WTC11 (cell line): ENCODE results near the gene EEF1AKMT3. TPM values are rescaled to one million over a fixed set of nuclear protein-coding genes. Genes with fewer than 3 reads are reported as not detected.

ENCODE experiments used
- ATAC-seq: fragments of 200-7000 bp; cut with Tn5 transposase; 2 replicates; pipeline ENCODE4 v1.10.0; 2021; ENCODE audit warnings: mild to moderate bottlenecking, moderate library complexity
- CTCF ChIA-PET: fragments of 300-600 bp; sonication (Branson Sonifier 250); formaldehyde crosslinking; loops from one replicate; lab custom pipeline; 2021; ENCODE audit warnings: antibody characterized with exemption; lab: Charles Lee
- POLR2A ChIA-PET: fragments of 350-600 bp; sonication (Branson Sonifier 250); formaldehyde crosslinking; loops from one replicate; lab custom pipeline; 2021; ENCODE audit warnings: antibody characterized with exemption; lab: Charles Lee
- DNase-seq: peaks from one replicate; pipeline ENCODE4 v3.0.0; 2021; ENCODE audit warnings: low spot score
- H3K27ac Mint-ChIP-seq: 2 replicates; pipeline ENCODE4 v1.8.0; 2021; ENCODE audit warnings: mixed read lengths
- H3K27me3 Mint-ChIP-seq: 2 replicates; pipeline ENCODE4 v1.8.0; 2021; ENCODE audit warnings: low read depth, mild to moderate bottlenecking, moderate library complexity, mixed read lengths
- H3K36me3 Mint-ChIP-seq: 2 replicates; pipeline ENCODE4 v1.8.0; 2021; ENCODE audit warnings: mixed read lengths
- H3K4me1 Mint-ChIP-seq: 2 replicates; pipeline ENCODE4 v1.8.0; 2022; ENCODE audit warnings: mixed read lengths
- H3K4me3 Mint-ChIP-seq: 2 replicates; pipeline ENCODE4 v1.8.0; 2021; ENCODE audit warnings: mild to moderate bottlenecking, moderate library complexity, mixed read lengths
- H3K9me3 Mint-ChIP-seq: 2 replicates; pipeline ENCODE4 v1.8.0; 2021; ENCODE audit warnings: mixed read lengths
- CBFB ChIP-seq: sonication (generic); formaldehyde crosslinking; IDR thresholded peaks from 2 replicates; pipeline ENCODE4 v1.8.1; 2022; ENCODE audit warnings: mild to moderate bottlenecking, low read depth, missing genetic modification reagents
- CDX4 ChIP-seq: fragments of 250-450 bp; sonication (Bioruptor Pico); IDR thresholded peaks from 2 replicates; pipeline ENCODE4 v1.9.0; 2021; ENCODE audit warnings: moderate library complexity, mild to moderate bottlenecking, inconsistent platforms, borderline replicate concordance
- E2F5 ChIP-seq: sonication (generic); formaldehyde crosslinking; IDR thresholded peaks from 2 replicates; pipeline ENCODE4 v1.8.1; 2022; ENCODE audit warnings: mild to moderate bottlenecking, moderate library complexity, missing genetic modification reagents
- ESRRA ChIP-seq: sonication (generic); formaldehyde crosslinking; IDR thresholded peaks from 2 replicates; pipeline ENCODE4 v1.8.1; 2022; ENCODE audit warnings: mild to moderate bottlenecking, missing genetic modification reagents, borderline replicate concordance
- ETV6 ChIP-seq: sonication (generic); formaldehyde crosslinking; IDR thresholded peaks from 2 replicates; pipeline ENCODE4 v1.8.1; 2022; ENCODE audit warnings: mild to moderate bottlenecking, missing genetic modification reagents
- GTF2I ChIP-seq: fragments of 250-450 bp; sonication (Bioruptor Pico); conservative IDR thresholded peaks from 2 replicates; pipeline ENCODE4 v1.4.0; 2021; ENCODE audit warnings: mild to moderate bottlenecking
- IRF1 ChIP-seq: sonication (generic); formaldehyde crosslinking; IDR thresholded peaks from 2 replicates; pipeline ENCODE4 v1.8.0; 2023; ENCODE audit warnings: missing genetic modification reagents
- NFATC4 ChIP-seq: fragments of 250-450 bp; sonication (Bioruptor Pico); IDR thresholded peaks from 2 replicates; pipeline ENCODE4 v1.9.0; 2021; ENCODE audit warnings: mild to moderate bottlenecking
- NR1H2 ChIP-seq: sonication (generic); formaldehyde crosslinking; IDR thresholded peaks from 2 replicates; pipeline ENCODE4 v1.9.0; 2021; ENCODE audit warnings: mild to moderate bottlenecking, moderate library complexity, missing genetic modification reagents
- OVOL2 ChIP-seq: fragments of 250-450 bp; sonication (Bioruptor Pico); IDR thresholded peaks from 2 replicates; pipeline ENCODE4 v1.9.0; 2021; ENCODE audit warnings: mild to moderate bottlenecking, borderline replicate concordance
- PREB ChIP-seq: sonication (generic); formaldehyde crosslinking; IDR thresholded peaks from 2 replicates; pipeline ENCODE4 v1.8.1; 2022; ENCODE audit warnings: mild to moderate bottlenecking, missing genetic modification reagents, moderate library complexity, borderline replicate concordance
- PRRX2 ChIP-seq: fragments of 250-450 bp; sonication (Bioruptor Pico); IDR thresholded peaks from 2 replicates; pipeline ENCODE4 v1.8.0; 2021; ENCODE audit warnings: mild to moderate bottlenecking
- RELA ChIP-seq: sonication (generic); formaldehyde crosslinking; IDR thresholded peaks from 2 replicates; pipeline ENCODE4 v1.8.1; 2022; ENCODE audit warnings: missing genetic modification reagents, mild to moderate bottlenecking, borderline replicate concordance
- RORB ChIP-seq: fragments of 250-450 bp; sonication (Bioruptor Pico); IDR thresholded peaks from 2 replicates; pipeline ENCODE4 v1.9.0; 2021; ENCODE audit warnings: mild to moderate bottlenecking
- SOX15 ChIP-seq: fragments of 250-450 bp; sonication (Bioruptor Pico); IDR thresholded peaks from 2 replicates; pipeline ENCODE4 v1.9.0; 2021; ENCODE audit warnings: mild to moderate bottlenecking
- STAT6 ChIP-seq: sonication (generic); formaldehyde crosslinking; conservative IDR thresholded peaks from 2 replicates; pipeline ENCODE4 v1.8.1; 2023; ENCODE audit warnings: mild to moderate bottlenecking, low read depth, missing genetic modification reagents, moderate library complexity
- TEAD1 ChIP-seq: sonication (generic); formaldehyde crosslinking; IDR thresholded peaks from 2 replicates; pipeline ENCODE4 v1.8.0; 2022; ENCODE audit warnings: mild to moderate bottlenecking, missing genetic modification reagents
- TP53 ChIP-seq: sonication (generic); formaldehyde crosslinking; IDR thresholded peaks from 2 replicates; pipeline ENCODE4 v1.8.1; 2023; ENCODE audit warnings: mild to moderate bottlenecking, missing genetic modification reagents
- ZBTB21 ChIP-seq: sonication (generic); formaldehyde crosslinking; IDR thresholded peaks from 2 replicates; pipeline ENCODE4 v1.8.1; 2023; ENCODE audit warnings: mild to moderate bottlenecking, missing genetic modification reagents, borderline replicate concordance
- ZNF263 ChIP-seq: sonication (generic); formaldehyde crosslinking; IDR thresholded peaks from 2 replicates; pipeline ENCODE4 v1.8.1; 2022; ENCODE audit warnings: low read depth, mild to moderate bottlenecking, moderate library complexity, missing genetic modification reagents
- ZNF425 ChIP-seq: fragments of 250-450 bp; sonication (Bioruptor Pico); conservative IDR thresholded peaks from 2 replicates; pipeline ENCODE4 v1.9.0; 2021; ENCODE audit warnings: mild to moderate bottlenecking
- ZNF532 ChIP-seq: fragments of 250-450 bp; sonication (Bioruptor Pico); IDR thresholded peaks from 2 replicates; pipeline ENCODE4 v1.9.0; 2021; ENCODE audit warnings: mild to moderate bottlenecking, borderline replicate concordance
- ZNF671 ChIP-seq: fragments of 250-450 bp; sonication (Bioruptor Pico); IDR thresholded peaks from 2 replicates; pipeline ENCODE4 v1.8.0; 2021; ENCODE audit warnings: mild to moderate bottlenecking
- total RNA-seq: library from RNA; stranded (reverse); gene quantifications from 3 replicates; pipeline ENCODE4 v1.2.3, GENCODE V29; 2021

The EEF1AKMT3 gene
- total RNA-seq, 1 experiment from 2014 or later = 3.2 TPM

GRCh38 chr12:57783861-57784260 is 11.4 kb downstream of the EEF1AKMT3 start:
- POLR2A ChIA-PET = no interaction called here
- Mint-ChIP-seq H3K4me3 (peak overlapping the region; percentile 63), H3K27me3 (no peaks in the 10 kb centered on the region), H3K4me1 (peaks cover 4% of the 10 kb centered on the region; the same call in 1 of the 2 replicates), H3K9me3 (no peaks in the 10 kb centered on the region), H3K36me3 (peaks cover 35% of the 10 kb centered on the region), H3K27ac (no peak overlapping the region)
- TF ChIP-seq ZBTB21 (CRISPR knock-in tag) (no peak), ZNF532 (no peak), CBFB (CRISPR knock-in tag) (no peak), ESRRA (CRISPR knock-in tag) (no peak), RORB (CRISPR knock-in tag) (no peak), OVOL2 (CRISPR knock-in tag) (no peak), ETV6 (no peak), STAT6 (CRISPR knock-in tag) (no peak), TP53 (CRISPR knock-in tag) (no peak), PRRX2 (CRISPR knock-in tag) (no peak), SOX15 (CRISPR knock-in tag) (no peak), ZNF263 (CRISPR knock-in tag) (no peak), NR1H2 (CRISPR knock-in tag) (no peak)
- CTCF ChIA-PET = interaction anchor here (1.0 to 1.7 kb wide), 3 partner anchors 24 to 31 kb away, joined by 6 to 13 read pairs (median 8); no protein-coding TSS in a partner anchor
- no peak for DNase-seq
- ATAC-seq = no peak

GRCh38 chr12:57793920-57794319 is 21.5 kb downstream of the EEF1AKMT3 start:
- peaks cover 57% of the 10 kb centered on the region for H3K36me3 Mint-ChIP-seq
- CTCF ChIA-PET = interaction anchor here (1.0 to 2.2 kb wide), 3 partner anchors 9 to 37 kb away, joined by 3 to 10 read pairs (median 4); no protein-coding TSS in a partner anchor
- no peak for TF ChIP-seq PREB (CRISPR knock-in tag)
- no peak for TF ChIP-seq CDX4 (CRISPR knock-in tag)
- no peak for TF ChIP-seq E2F5 (CRISPR knock-in tag)
- no peak for TF ChIP-seq NFATC4
- no peak for TF ChIP-seq ZNF425 (CRISPR knock-in tag)
- TF ChIP-seq RELA (CRISPR knock-in tag) = no peak
- TF ChIP-seq ZNF671 (CRISPR knock-in tag) = no peak
- no peak for TF ChIP-seq GTF2I (CRISPR knock-in tag)
- TF ChIP-seq IRF1 (CRISPR knock-in tag) = no peak
- TF ChIP-seq TEAD1 (CRISPR knock-in tag) = no peak

More at GRCh38 chr12:57793920-57794319, 21.5 kb downstream of the EEF1AKMT3 start:
- H3K27me3 Mint-ChIP-seq = no peaks in the 10 kb centered on the region
- ATAC-seq (no peak), DNase-seq (no peak)
- no peak overlapping the region for H3K4me3 Mint-ChIP-seq
- no peaks in the 10 kb centered on the region for H3K9me3 Mint-ChIP-seq
- no peaks in the 10 kb centered on the region for H3K4me1 Mint-ChIP-seq
- POLR2A ChIA-PET = no interaction called here
- no peak overlapping the region for H3K27ac Mint-ChIP-seq
